Measurements from ENCODE around the gene HELT. TPM values are rescaled to one million over a fixed set of nuclear protein-coding genes. Genes with fewer than 3 reads are reported as not detected.
"Not testable (repeated sequence)": the region's sequence is repeated elsewhere in the genome, so short reads cannot be mapped to it uniquely, and the experiment has no call there.

HELT gene, protein sequence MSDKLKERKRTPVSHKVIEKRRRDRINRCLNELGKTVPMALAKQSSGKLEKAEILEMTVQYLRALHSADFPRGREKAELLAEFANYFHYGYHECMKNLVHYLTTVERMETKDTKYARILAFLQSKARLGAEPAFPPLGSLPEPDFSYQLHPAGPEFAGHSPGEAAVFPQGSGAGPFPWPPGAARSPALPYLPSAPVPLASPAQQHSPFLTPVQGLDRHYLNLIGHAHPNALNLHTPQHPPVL
- not detected for polyA plus RNA-seq (ENCODE audit: low read depth in 6 of 6)

DNA sequence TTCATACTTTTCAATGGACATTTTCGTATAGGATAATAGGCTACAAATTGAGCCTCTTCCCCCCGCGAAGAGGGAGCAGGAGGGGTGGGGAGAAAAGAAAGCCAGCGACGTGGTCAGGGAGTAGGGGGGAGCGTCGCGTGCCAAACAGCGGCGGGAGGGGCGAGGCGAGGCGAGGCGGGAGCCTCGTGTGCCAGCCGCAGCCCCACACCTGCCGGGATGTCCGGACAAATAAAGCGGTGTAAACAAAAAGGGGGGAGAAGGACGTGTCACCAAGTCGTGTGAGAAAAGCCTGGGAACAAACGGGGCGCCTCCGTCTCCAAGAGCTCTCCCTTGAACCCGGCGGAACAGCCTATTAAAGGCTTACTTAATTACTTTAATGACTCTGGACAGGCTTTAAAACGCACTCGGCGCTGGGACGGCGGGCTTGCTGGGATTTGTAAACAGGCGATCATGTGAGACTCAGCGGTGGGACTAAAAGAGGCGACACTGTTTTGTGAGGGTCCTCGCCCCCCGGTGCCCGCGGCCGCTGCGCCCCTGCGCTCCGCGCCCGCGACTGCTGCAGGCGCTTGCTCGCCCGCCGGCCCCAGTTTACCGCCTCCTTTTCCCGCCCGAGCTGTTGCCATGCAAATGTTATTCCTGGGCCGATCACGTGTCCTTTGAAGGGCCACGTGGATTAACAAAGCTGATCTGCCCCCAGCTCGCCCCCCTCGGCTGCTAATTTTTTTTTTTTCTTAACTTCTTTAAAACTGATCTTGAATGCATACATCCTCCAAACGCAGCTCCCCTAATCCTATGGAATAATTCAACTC, at the start of gene HELT:
TSS of gene HELT (plus strand) at position 527 of the 809 bp plus-strand sequence. CDS start 439 bp downstream, outside the sequence.
- Mint-ChIP-seq H3K9me3 (no peaks in the 10 kb centered on the region), H3K4me3 (peak within 1 kb of the TSS in 1 of 8 donors; percentile 47), H3K4me1 (peaks cover 14 to 24% (median 18%) of the 10 kb centered on the region in 3 donors), H3K27me3 (peaks cover 71 to 96% (median 84%) of the 10 kb centered on the region in 3 donors), H3K36me3 (no peaks in the 10 kb centered on the region), H3K27ac (peak within 1 kb of the TSS in 3 of 6 donors; percentile 5 to 83 (median 51))
- DNase-seq (no peak), ATAC-seq (ENCODE audit: low read depth in 2 of 2) (no peak)

DNA sequence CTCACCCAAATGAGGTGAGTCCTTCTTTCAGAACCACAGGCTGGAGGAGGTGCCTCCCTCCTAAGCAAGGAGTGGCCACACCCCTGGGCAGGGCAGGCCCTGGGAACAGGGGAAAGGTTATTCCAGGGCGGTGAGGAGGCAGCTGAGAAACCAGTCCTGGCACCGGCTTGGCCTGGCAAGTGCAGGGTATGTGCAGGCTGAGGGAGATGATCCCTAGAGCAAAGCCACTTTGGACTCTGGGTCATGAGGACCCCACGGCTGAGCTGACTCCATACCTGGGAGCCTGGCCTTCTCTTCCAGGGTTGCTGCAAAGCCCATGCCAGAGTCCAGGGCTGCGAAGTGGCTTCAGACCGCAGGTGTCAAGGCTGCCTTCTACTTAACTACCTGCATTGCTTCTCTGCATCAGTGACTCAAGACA, 49.5 kb upstream of the HELT start:
- Mint-ChIP-seq H3K4me1 (peaks cover 6 to 10% (median 9%) of the 10 kb centered on the region in 3 donors), H3K27me3 (peaks cover 11 to 17% (median 15%) of the 10 kb centered on the region in 3 donors), H3K36me3 (peaks cover 13 to 16% of the 10 kb centered on the region in 2 donors), H3K27ac (peak overlapping the region in 3 of 6 donors; percentile 91 to 99 (median 99)), H3K9me3 (peaks cover 9 to 30% (median 22%) of the 10 kb centered on the region in 7 donors), H3K4me3 (peak overlapping the region in 1 of 8 donors; percentile 86)
- no peak for DNase-seq
- peak in 1 of 2 donors; percentile 7 for ATAC-seq (ENCODE audit: low read depth in 2 of 2)

DNA sequence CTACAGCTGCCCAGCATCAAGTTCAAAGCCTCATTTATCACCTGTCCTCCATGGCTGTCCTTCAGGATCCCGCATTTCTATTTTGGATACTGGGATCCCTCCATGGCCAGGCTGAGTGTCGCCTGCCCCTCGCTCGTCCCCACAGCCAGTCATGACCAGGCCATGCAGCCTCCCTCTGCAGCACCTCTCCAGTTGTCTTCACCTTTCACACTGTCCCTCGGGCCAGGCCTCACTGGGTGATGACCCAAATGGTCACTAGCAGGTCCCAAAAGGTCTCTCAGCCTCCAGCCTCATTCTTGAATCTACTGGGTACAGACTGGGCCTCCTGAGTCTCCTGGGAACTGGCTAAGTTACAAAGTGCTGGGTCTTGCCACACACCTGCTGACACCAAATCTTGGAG, 48.7 kb upstream of the HELT start:
- DNase-seq, result no peak
- no peak overlapping the region for H3K4me3 Mint-ChIP-seq
- no peak overlapping the region for H3K27ac Mint-ChIP-seq
- ATAC-seq (ENCODE audit: low read depth in 2 of 2), result no peak
- H3K9me3 Mint-ChIP-seq, result peaks cover 9 to 30% (median 23%) of the 10 kb centered on the region in 7 donors
- H3K36me3 Mint-ChIP-seq, result peaks cover 13 to 16% of the 10 kb centered on the region in 2 donors
- peaks cover 6 to 9% (median 8%) of the 10 kb centered on the region in 3 donors for H3K4me1 Mint-ChIP-seq
- peaks cover 11 to 17% (median 15%) of the 10 kb centered on the region in 3 donors for H3K27me3 Mint-ChIP-seq

DNA sequence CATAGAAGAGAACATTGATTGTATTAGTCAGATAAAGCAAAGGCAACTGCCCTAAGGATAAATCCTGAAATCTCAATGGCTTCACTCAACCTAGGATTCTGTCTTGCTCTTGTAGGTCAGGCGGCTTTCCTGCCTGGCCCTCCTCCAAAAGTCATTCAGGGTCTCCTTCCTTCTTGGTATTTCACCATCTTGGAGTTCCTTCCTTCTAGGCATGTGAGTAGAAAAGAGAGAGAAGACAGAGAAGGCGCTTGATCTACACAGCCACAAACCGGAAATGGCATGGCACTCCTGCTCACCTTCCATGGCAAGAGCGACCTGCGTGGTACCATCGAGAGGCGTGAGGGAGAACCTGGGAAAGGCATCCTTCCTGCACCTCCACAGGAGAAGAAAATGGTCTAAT, 45.3 kb upstream of the HELT start:
- no peak for ATAC-seq (ENCODE audit: low read depth in 2 of 2)
- Mint-ChIP-seq H3K4me3 (no peak overlapping the region), H3K27ac (no peak overlapping the region), H3K9me3 (peaks cover 5 to 25% (median 15%) of the 10 kb centered on the region in 7 donors), H3K27me3 (peaks cover 11 to 25% (median 17%) of the 10 kb centered on the region in 3 donors), H3K36me3 (peaks cover 5 to 16% of the 10 kb centered on the region in 2 donors), H3K4me1 (no peaks in the 10 kb centered on the region)
- no peak for DNase-seq

DNA sequence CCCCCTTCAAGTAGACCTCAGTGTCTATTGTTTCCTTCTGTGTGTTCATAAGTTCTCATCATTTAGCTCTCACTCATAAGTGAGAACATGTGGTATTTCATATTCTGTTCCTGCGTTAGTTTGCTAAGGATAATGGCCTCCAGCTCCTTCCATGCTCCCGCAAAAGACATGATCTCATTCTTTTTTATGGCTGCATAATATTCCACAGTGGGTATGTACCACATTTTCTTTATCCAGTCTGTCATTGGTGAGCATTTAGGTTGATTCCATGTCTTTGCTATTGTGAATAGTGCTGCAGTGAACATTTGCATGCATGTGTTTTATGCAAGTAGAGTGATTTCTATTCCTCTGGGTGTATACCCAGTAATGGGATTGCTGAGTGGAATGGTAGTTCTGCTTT, 41.9 kb upstream of the HELT start:
- ATAC-seq (ENCODE audit: low read depth in 2 of 2); H3K4me3 Mint-ChIP-seq; H3K27ac Mint-ChIP-seq; DNase-seq; H3K4me1 Mint-ChIP-seq: not testable (repeated sequence)
- peaks cover 5 to 15% of the 10 kb centered on the region in 2 donors for H3K36me3 Mint-ChIP-seq
- H3K9me3 Mint-ChIP-seq, result peaks cover 5 to 23% (median 13%) of the 10 kb centered on the region in 7 donors
- peaks cover 18 to 25% (median 19%) of the 10 kb centered on the region in 3 donors for H3K27me3 Mint-ChIP-seq

DNA sequence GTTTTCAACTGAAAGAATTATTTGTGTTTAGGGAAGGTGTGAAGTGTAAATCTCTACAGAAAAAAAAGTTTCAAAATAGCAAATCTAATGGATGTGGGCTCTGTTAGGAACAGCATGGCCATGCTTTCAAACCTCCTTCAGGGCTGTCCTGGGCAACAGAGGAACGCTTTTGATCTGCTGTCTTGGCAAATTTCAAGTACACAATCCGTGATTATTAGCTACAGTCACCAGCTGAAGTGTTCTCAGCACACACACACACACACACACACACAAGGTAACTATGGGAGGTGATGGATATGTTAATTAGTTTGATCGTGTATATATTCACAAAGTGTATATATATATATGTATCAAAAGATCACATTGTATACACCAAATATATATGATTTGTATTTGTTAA, 40.5 kb upstream of the HELT start:
- Mint-ChIP-seq H3K9me3 (peaks cover 0 to 9% (median 4%) of the 10 kb centered on the region in 7 donors), H3K4me1 (no peaks in the 10 kb centered on the region), H3K27ac (no peak overlapping the region), H3K36me3 (peaks cover 0 to 7% of the 10 kb centered on the region in 2 donors), H3K27me3 (peaks cover 12 to 15% (median 14%) of the 10 kb centered on the region in 3 donors), H3K4me3 (no peak overlapping the region)
- DNase-seq, result no peak
- no peak for ATAC-seq (ENCODE audit: low read depth in 2 of 2)

DNA sequence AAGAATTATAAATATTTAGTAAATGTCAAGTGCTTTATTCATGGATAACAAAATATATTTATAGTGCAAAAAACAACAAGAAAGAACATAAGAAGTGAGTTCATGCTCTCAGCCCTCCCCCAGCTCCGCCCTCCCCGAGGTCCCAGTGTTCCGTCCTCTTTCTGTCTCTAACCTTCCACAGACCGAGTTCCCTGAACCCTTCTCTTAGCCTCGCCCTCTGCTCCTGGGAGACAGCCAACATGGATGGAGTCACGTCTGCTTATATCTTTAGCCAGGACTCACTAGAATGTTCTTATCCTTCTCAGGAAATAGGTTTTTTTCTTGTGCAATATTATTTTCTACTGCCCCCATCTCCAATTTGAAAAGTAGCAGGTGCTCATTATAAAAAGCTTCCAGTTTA, 40.1 kb upstream of the HELT start:
- no peak for ATAC-seq (ENCODE audit: low read depth in 2 of 2)
- no peak overlapping the region for H3K4me3 Mint-ChIP-seq
- no peaks in the 10 kb centered on the region for H3K4me1 Mint-ChIP-seq
- no peak for DNase-seq
- H3K27ac Mint-ChIP-seq, result peak overlapping the region in 1 of 6 donors; percentile 24
- H3K27me3 Mint-ChIP-seq, result peaks cover 10 to 12% (median 11%) of the 10 kb centered on the region in 3 donors
- peaks cover 0 to 7% of the 10 kb centered on the region in 2 donors for H3K36me3 Mint-ChIP-seq
- H3K9me3 Mint-ChIP-seq, result peaks cover 0 to 8% (median 3%) of the 10 kb centered on the region in 7 donors

DNA sequence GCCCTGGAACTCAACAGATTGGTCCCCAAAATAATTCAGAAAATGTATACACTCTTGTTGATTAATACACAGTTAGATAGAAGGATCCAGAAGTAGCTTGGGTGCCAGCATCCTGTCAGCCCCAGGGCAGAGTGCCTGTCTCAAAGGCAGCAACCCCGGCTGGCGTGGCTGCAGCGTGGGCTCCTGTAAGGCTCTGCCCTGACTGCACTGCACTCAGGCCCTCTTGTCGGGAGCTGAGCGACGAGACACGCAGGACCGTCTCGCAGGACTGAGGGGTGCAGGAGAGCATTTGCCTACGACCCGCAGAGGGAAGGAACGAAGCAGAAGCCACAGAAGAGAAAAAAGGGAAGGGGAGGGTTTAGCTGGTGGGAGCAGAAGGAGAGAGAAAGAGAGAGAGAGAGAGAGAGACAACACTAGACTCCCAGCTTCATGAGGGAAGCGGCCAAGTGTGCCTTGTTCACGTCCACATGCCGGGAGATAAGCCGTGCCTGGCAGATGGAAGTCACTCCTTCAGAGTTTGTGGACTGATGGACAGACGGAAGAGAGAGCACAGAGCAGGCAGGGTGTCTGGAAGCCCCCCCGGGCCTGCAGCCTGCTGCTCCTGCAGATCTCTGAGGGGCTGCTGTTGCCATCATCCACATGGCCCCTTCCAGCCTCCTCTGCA, 38.7 kb upstream of the HELT start:
- no peak overlapping the region for H3K27ac Mint-ChIP-seq
- DNase-seq (no peak), ATAC-seq (ENCODE audit: low read depth in 2 of 2) (no peak)
- no peaks in the 10 kb centered on the region for H3K4me1 Mint-ChIP-seq
- H3K36me3 Mint-ChIP-seq, result peaks cover 0 to 7% of the 10 kb centered on the region in 2 donors
- H3K27me3 Mint-ChIP-seq, result peaks cover 10 to 12% (median 11%) of the 10 kb centered on the region in 3 donors
- no peak overlapping the region for H3K4me3 Mint-ChIP-seq
- peaks cover 0 to 8% (median 3%) of the 10 kb centered on the region in 7 donors for H3K9me3 Mint-ChIP-seq

DNA sequence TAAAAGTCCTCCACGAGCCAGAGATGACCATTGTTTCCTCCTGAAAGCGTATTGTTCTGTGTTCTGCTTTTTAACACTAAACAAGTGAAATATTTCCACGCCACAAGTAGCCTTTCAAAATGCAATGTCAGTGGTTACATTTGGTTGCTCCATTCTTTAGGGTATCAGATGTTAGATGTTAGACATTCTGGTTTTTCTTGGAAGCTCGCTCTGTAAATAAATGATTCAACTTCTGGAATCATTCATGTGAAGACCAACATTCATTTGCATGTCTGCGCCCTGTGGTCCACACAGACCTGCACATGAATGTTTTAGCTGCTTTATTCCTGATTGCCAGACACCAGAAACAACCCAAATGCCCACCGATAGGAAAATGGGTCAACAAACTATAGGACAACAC, 38.0 kb upstream of the HELT start:
- H3K4me1 Mint-ChIP-seq, result no peaks in the 10 kb centered on the region
- H3K36me3 Mint-ChIP-seq, result peaks cover 0 to 7% of the 10 kb centered on the region in 2 donors
- DNase-seq (no peak), ATAC-seq (ENCODE audit: low read depth in 2 of 2) (no peak)
- H3K27me3 Mint-ChIP-seq, result peaks cover 10 to 12% (median 11%) of the 10 kb centered on the region in 3 donors
- no peak overlapping the region for H3K4me3 Mint-ChIP-seq
- peaks cover 0 to 8% (median 3%) of the 10 kb centered on the region in 7 donors for H3K9me3 Mint-ChIP-seq
- peak overlapping the region in 1 of 6 donors; percentile 44 for H3K27ac Mint-ChIP-seq

DNA sequence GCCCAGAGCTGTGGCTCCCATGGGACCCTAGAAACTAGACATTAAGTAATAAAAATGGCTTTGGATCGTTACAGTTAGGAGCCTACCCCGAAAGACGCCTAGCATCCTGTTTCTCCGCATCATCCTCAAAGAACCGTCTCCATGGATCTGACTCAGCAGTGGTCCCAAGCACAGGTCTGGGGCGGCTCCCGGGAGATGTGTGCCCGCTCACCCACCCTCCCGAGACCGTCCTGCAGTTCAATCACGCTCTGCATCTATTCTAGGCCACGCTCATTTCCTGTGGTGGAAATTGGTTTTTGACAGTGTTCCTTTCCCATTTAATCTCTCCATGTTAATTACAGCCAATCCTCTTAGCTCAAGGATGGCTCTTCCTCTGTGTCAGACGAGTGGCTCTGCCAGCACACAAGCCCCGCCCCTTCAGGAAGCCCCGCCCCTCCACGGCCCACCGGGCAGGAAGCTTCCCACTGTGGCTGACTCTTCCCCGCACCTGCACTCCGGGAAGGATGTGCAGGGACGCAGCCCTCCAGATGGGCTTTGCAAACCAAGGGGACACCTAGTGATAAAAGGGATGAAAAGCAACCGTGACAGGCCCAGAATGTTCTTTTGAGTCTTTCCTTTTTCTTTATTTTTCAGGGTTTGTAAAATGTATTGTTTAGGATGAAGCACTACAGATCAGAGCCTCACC, 34.5 kb upstream of the HELT start:
- ATAC-seq (ENCODE audit: low read depth in 2 of 2) (peak; percentile 71 to 77), DNase-seq (peak; percentile 39)
- Mint-ChIP-seq H3K9me3 (no peaks in the 10 kb centered on the region), H3K36me3 (no peaks in the 10 kb centered on the region), H3K4me3 (no peak overlapping the region), H3K4me1 (no peaks in the 10 kb centered on the region), H3K27ac (no peak overlapping the region), H3K27me3 (peaks cover 0 to 6% (median under 1%) of the 10 kb centered on the region in 3 donors)

DNA sequence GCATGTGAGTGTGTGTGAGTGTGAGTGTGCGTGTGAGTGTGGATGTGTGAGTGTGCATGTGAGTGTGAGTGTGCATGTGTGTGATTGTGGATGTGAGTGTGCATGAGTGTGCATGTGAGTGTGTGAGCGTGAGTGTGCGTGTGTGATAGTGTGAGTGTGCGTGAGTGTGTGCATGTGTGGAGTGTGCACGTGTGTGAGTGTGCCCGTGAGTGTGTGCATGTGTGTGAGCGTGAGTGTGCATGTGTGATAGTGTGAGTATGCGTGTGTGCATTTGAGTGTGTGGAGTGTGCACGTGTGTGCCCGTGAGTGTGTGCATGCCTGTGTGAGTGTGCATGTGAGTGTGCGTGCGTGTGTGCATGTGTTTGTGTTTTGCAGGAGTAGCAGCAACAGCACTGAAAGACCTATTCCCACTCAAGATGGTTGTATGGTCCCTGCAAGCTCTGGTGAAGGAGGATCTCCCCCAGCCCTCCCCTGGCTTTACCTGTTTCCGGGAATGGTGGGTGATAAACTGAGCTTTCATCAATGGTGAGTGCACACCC, 30.7 kb upstream of the HELT start:
- Mint-ChIP-seq H3K27me3 (no peaks in the 10 kb centered on the region), H3K4me1 (no peaks in the 10 kb centered on the region), H3K4me3 (no peak overlapping the region), H3K36me3 (no peaks in the 10 kb centered on the region), H3K9me3 (no peaks in the 10 kb centered on the region), H3K27ac (no peak overlapping the region)
- DNase-seq (no peak), ATAC-seq (ENCODE audit: low read depth in 2 of 2) (no peak)

DNA sequence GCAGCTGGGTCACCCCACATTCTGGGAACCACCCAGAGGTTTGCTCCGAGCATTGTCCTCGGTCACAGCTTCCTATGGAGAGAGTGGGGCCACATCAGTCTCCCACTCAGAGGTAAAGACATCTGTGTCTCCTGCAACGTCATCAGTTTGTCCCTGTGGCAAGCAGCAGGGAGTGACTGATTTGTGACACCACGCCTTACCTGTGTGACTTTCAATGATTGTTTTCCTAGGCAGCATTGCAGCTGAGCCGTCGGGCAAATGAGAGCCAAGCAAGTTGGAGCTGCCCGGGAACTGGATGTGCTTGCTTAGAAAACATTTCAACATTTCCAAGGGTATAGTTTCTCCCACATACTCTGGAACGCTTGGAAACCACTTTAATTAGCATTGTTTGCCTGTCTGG, 29.7 kb upstream of the HELT start:
- H3K4me1 Mint-ChIP-seq, result no peaks in the 10 kb centered on the region
- peaks cover 0 to 4% (median 0%) of the 10 kb centered on the region in 3 donors for H3K27me3 Mint-ChIP-seq
- no peak for DNase-seq
- H3K36me3 Mint-ChIP-seq, result no peaks in the 10 kb centered on the region
- no peaks in the 10 kb centered on the region for H3K9me3 Mint-ChIP-seq
- ATAC-seq (ENCODE audit: low read depth in 2 of 2), result no peak
- no peak overlapping the region for H3K4me3 Mint-ChIP-seq
- no peak overlapping the region for H3K27ac Mint-ChIP-seq

All from naive B cell (primary cell).